ENCODE data around the gene PCDHGA3. TPM values are rescaled to one million over a fixed set of nuclear protein-coding genes. Genes with fewer than 3 reads are reported as not detected.

PCDHGA3 gene
- polyA plus RNA-seq, 1 of the 3 experiments (the other 2 are of a cell fraction) = 0.33 TPM

GRCh38 chr5:141366016-141366896 is 22.6 kb downstream of the PCDHGA3 start (continued):
- TF ChIP-seq USF2 (IDR thresholded peaks at IDR 0.05; ENCODE audit: borderline replicate concordance, low read depth, low read length) = no peak
- no peak for TF ChIP-seq TEAD4 (IDR thresholded peaks at IDR 0.05; ENCODE audit: borderline replicate concordance, insufficient read depth)

GRCh38 chr5:141369994-141370848 is 26.6 kb downstream of the PCDHGA3 start, which contains the start of gene PCDHGB3:
TSS of gene PCDHGB3 (plus strand) at chr5:141370242. CDS start at chr5:141370395, 153 bp downstream.
- peaks cover 0 to 16% of the 10 kb centered on the region in 2 experiments for H3K36me3 ChIP-seq (replicated peaks in 1 of 2; ENCODE audit: control insufficient read depth in 1 of 2, insufficient read depth in 2 of 2, low read length in 1 of 2)
- no peak within 1 kb of the TSS; a peak in 1 of 4 replicates for H3K4me3 ChIP-seq (ENCODE audit: low read depth in 2 of 2, low read length in 1 of 2)
- ChIA-PET POLR2A (no interaction called here), CTCF (interaction anchor here (0.8 to 2.8 kb wide), 7 partner anchors 13 to 197 kb away, joined by 3 to 11 read pairs (median 4); partner anchors contain the start of gene TAF7)
- no peaks in the 10 kb centered on the region for H3K27me3 ChIP-seq (ENCODE audit: insufficient read depth)
- H3K4me2 ChIP-seq = no peak within 1 kb of the TSS
- 56% methylated on average over 32 of the region's 32 CpGs for WGBS (ENCODE audit: low lambda C conversion rate)
- H4K20me1 ChIP-seq (ENCODE audit: insufficient read depth) = no peaks in the 10 kb centered on the region
- no peaks in the 10 kb centered on the region for H3F3A ChIP-seq (replicated peaks; ENCODE audit: insufficient read depth)
- H3K79me2 ChIP-seq (ENCODE audit: insufficient read depth) = no peaks in the 10 kb centered on the region
- DNase-seq = no peak
- no peaks in the 10 kb centered on the region for H3K9me2 ChIP-seq
- no peaks in the 10 kb centered on the region for H3K4me1 ChIP-seq (ENCODE audit: control insufficient read depth in 1 of 2, insufficient read depth in 2 of 2, low read depth in 1 of 2, low read length in 1 of 2)
- no peak within 1 kb of the TSS for H3K9ac ChIP-seq
- peaks cover 7% of the 10 kb centered on the region for H3K9me3 ChIP-seq
- H2AFZ ChIP-seq (ENCODE audit: low read depth) = no peak within 1 kb of the TSS
- H3K27ac ChIP-seq (ENCODE audit: low read depth in 2 of 2, low read length in 1 of 2) = no peak within 1 kb of the TSS
- no peak for TF ChIP-seq MAX (IDR thresholded peaks at IDR 0.05; ENCODE audit: low read depth)
- TF ChIP-seq CHD2 (IDR thresholded peaks at IDR 0.05; ENCODE audit: low read length, partially characterized antibody) = no peak
- TF ChIP-seq EZH2phosphoT487 (IDR thresholded peaks at IDR 0.05; ENCODE audit: borderline replicate concordance, low read depth) = no peak
- no peak for TF ChIP-seq FOSL2 (IDR thresholded peaks at IDR 0.05; ENCODE audit: borderline replicate concordance, low read depth)
- no peak for TF ChIP-seq MXI1 (IDR thresholded peaks at IDR 0.05; ENCODE audit: low read depth, low read length)
- TF ChIP-seq RFX5 (IDR thresholded peaks at IDR 0.05; ENCODE audit: low read length) = no peak
- no peak for TF ChIP-seq FOXM1 (IDR thresholded peaks at IDR 0.05; ENCODE audit: low read depth)
- TF ChIP-seq PBX3 (IDR thresholded peaks at IDR 0.05) = no peak
- TF ChIP-seq TAF1 (IDR thresholded peaks at IDR 0.05; ENCODE audit: borderline replicate concordance, low read depth, low read length) = no peak
- TF ChIP-seq EP300 (IDR thresholded peaks at IDR 0.05; ENCODE audit: borderline replicate concordance in 1 of 2, low read depth in 1 of 2, low read length in 1 of 2) = no peak
- TF ChIP-seq ZBTB33 (IDR thresholded peaks at IDR 0.05; ENCODE audit: borderline replicate concordance, low read depth) = no peak
- no peak for TF ChIP-seq USF2 (IDR thresholded peaks at IDR 0.05; ENCODE audit: borderline replicate concordance, low read depth, low read length)
- no peak for TF ChIP-seq RXRA (IDR thresholded peaks at IDR 0.05; ENCODE audit: borderline replicate concordance, low read depth)
- no peak for TF ChIP-seq NFIC (IDR thresholded peaks at IDR 0.05; ENCODE audit: borderline replicate concordance)
- TF ChIP-seq TCF12 (IDR thresholded peaks at IDR 0.05) = no peak
- TF ChIP-seq GATA2 (CRISPR knock-in tag; IDR thresholded peaks at IDR 0.05) = no peak
- no peak for TF ChIP-seq GABPA (IDR thresholded peaks at IDR 0.05; ENCODE audit: low read depth)
- no peak for TF ChIP-seq YY1 (IDR thresholded peaks at IDR 0.05; ENCODE audit: low read depth)

Measured in SK-N-SH (cell line).